Liver (tissue), 9 donors: ENCODE measurements around the gene CHRM1. TPM values are rescaled to one million over a fixed set of nuclear protein-coding genes. Genes with fewer than 3 reads are reported as not detected.

Experiments
- DNase-seq: peaks from one replicate; pipeline ENCODE4 v3.0.0-alpha.2; 2017; ENCODE audit warnings: low spot score
- H3K27ac ChIP-seq, 2 donors: one replicate each; pipeline ENCODE4 v1.7.0; 2013; ENCODE audit warnings: inconsistent platforms in 2 of 2, low read length in 2 of 2, control low read depth in 1 of 2, low read depth in 1 of 2, mild to moderate bottlenecking in 1 of 2
- H3K27me3 ChIP-seq, 4 donors: one replicate each; pipeline versions ENCODE4 v1.6.1 to v1.7.0; 2013; ENCODE audit warnings: low read length in 3 of 4, inconsistent platforms in 1 of 4, mild to moderate bottlenecking in 1 of 4, moderate library complexity in 1 of 4; ENCODE audit not compliant: control insufficient read depth in 4 of 4, insufficient read depth in 4 of 4
- H3K36me3 ChIP-seq, 4 donors: one replicate each; pipeline versions ENCODE4 v1.6.1 to v1.7.0; 2013; ENCODE audit warnings: low read length in 3 of 4, mild to moderate bottlenecking in 3 of 4, low read depth in 1 of 4, moderate library complexity in 1 of 4; ENCODE audit not compliant: control insufficient read depth in 4 of 4, insufficient read depth in 3 of 4
- H3K4me1 ChIP-seq, 4 donors: one replicate each; pipeline versions ENCODE4 v1.6.1 to v1.7.0; 2013; ENCODE audit warnings: low read length in 3 of 4, mild to moderate bottlenecking in 3 of 4, moderate library complexity in 1 of 4; ENCODE audit not compliant: control insufficient read depth in 4 of 4, insufficient read depth in 4 of 4
- H3K4me3 ChIP-seq, 3 donors: one replicate each; pipeline versions ENCODE4 v1.6.1 to v1.7.0; 2013; ENCODE audit warnings: low read length in 3 of 3, control low read depth in 1 of 3, low read depth in 1 of 3, mild to moderate bottlenecking in 1 of 3
- H3K9ac ChIP-seq, 2 donors: one replicate each; pipeline ENCODE4 v1.7.0; 2013; ENCODE audit warnings: low read length in 2 of 2, mild to moderate bottlenecking in 2 of 2, moderate library complexity in 2 of 2, control low read depth in 1 of 2, low read depth in 1 of 2
- H3K9me3 ChIP-seq, 4 donors: one replicate each; pipeline versions ENCODE4 v1.6.1 to v1.7.0; 2013; ENCODE audit warnings: low read length in 3 of 4; ENCODE audit not compliant: control insufficient read depth in 4 of 4
- ATF3 ChIP-seq: IDR thresholded peaks from 2 replicates; pipeline ENCODE4 v1.6.1; 2016; ENCODE audit warnings: antibody characterized with exemption
- CTCF ChIP-seq: fragments of 150-350 bp; IDR thresholded peaks from 2 replicates; pipeline ENCODE4 v1.5.1; 2017; ENCODE audit warnings: improper control_type of control experiment, low read depth, low read length; ENCODE audit not compliant: missing input control
- EGR1 ChIP-seq, 2 donors: IDR thresholded peaks; 2 replicates each; pipeline ENCODE4 v1.6.1; 2016 to 2018; ENCODE audit warnings: antibody characterized with exemption in 2 of 2, low read depth in 2 of 2
- FOXA1 ChIP-seq: IDR thresholded peaks from 2 replicates; pipeline ENCODE4 v1.6.1; 2016; ENCODE audit warnings: antibody characterized with exemption
- FOXA2 ChIP-seq: IDR thresholded peaks from 2 replicates; pipeline ENCODE4 v1.6.1; 2016; ENCODE audit warnings: antibody characterized with exemption
- GABPA ChIP-seq, 2 donors: IDR thresholded peaks in 1 of 2; conservative IDR thresholded peaks in 1 of 2; 2 replicates each; pipeline ENCODE4 v1.6.1; 2016; ENCODE audit warnings: antibody characterized with exemption in 2 of 2, mild to moderate bottlenecking in 1 of 2, moderate library complexity in 1 of 2
- HNF4A ChIP-seq, 2 donors: conservative IDR thresholded peaks; 2 replicates each; pipeline ENCODE4 v1.6.1; 2016; ENCODE audit warnings: antibody characterized with exemption in 2 of 2, mild to moderate bottlenecking in 2 of 2
- JUND ChIP-seq, 2 donors: IDR thresholded peaks; 2 replicates each; pipeline ENCODE4 v1.6.1; 2016; ENCODE audit warnings: antibody characterized with exemption in 2 of 2
- MAX ChIP-seq: IDR thresholded peaks from 2 replicates; pipeline ENCODE4 v1.6.1; 2016; ENCODE audit warnings: antibody characterized with exemption
- RAD21 ChIP-seq, 2 donors: IDR thresholded peaks; 2 replicates each; pipeline ENCODE4 v1.6.1; 2016; ENCODE audit warnings: antibody characterized with exemption in 2 of 2, mild to moderate bottlenecking in 2 of 2
- SP1 ChIP-seq: IDR thresholded peaks from 2 replicates; pipeline ENCODE4 v1.6.1; 2018; ENCODE audit warnings: antibody characterized with exemption, mild to moderate bottlenecking
- WGBS: extraction: QIAGEN DNeasy Blood & Tissue Kit; methylation state at CpG from one replicate; pipeline ENCODE4 v1.1.7; 2013; 5-methylcytosine and 5-hydroxymethylcytosine counted together
- polyA plus RNA-seq, 2 donors: library from polyadenylated mRNA; stranded (reverse) in 1 of 2; unstranded in 1 of 2; fragments of 200-250 nt in 1 of 2; fragments of >200 nt in 1 of 2; fragmentation: Nextera tagmentation in 1 of 2; extraction: Ambion mirVana in 1 of 2; gene quantifications; one replicate each; pipeline versions ENCODE4 v1.2.1 to v1.2.3, GENCODE V29; 2013 to 2015
- total RNA-seq, 2 donors: library from RNA; depleted of rRNA; stranded (reverse); fragments of >200 nt; gene quantifications; one replicate each; pipeline ENCODE4 v1.2.3, GENCODE V29; 2014
- donor health status: healthy.
- donor health status: healthy.
- donor health status: healthy.
- donor health status: healthy.
- donor health status: healthy.

CHRM1 gene
- total and polyA plus RNA-seq, 4 donors: not detected

GRCh38 chr11:62922653-62923431, 1.7 kb upstream of the CHRM1 start:
- DNase-seq: no peak
- H3K9ac ChIP-seq: no peak overlapping the region
- WGBS: 35% methylated on average over 24 of the region's 24 CpGs
- H3K36me3 ChIP-seq: no peaks in the 10 kb centered on the region
- no peak overlapping the region for H3K27ac ChIP-seq
- H3K4me3 ChIP-seq: no peak overlapping the region
- TF ChIP-seq CTCF (peak; percentile 10), GABPA (IDR thresholded peaks at IDR 0.05 in 1 of 2, conservative IDR thresholded peaks at IDR 0.05 in 1 of 2) (no peak)
- peaks cover 0 to 16% (median 5%) of the 10 kb centered on the region in 4 donors for H3K27me3 ChIP-seq
- peaks cover 6 to 21% (median 14%) of the 10 kb centered on the region in 4 donors for H3K4me1 ChIP-seq
- no peaks in the 10 kb centered on the region for H3K9me3 ChIP-seq

- peaks cover 0 to 11% (median 5%) of the 10 kb centered on the region in 4 donors for H3K27me3 ChIP-seq
- peaks cover 6 to 21% (median 12%) of the 10 kb centered on the region in 4 donors for H3K4me1 ChIP-seq
- WGBS: 60% methylated on average over 4 of the region's 4 CpGs
- H3K4me3 ChIP-seq: no peak overlapping the region
- DNase-seq: no peak
- H3K27ac ChIP-seq: no peak overlapping the region
- TF ChIP-seq EGR1 (IDR thresholded peaks at IDR 0.05; ENCODE audit: low read depth in 2 of 2) (no peak), MAX (no peak), SP1 (no peak), HNF4A (conservative IDR thresholded peaks at IDR 0.05) (no peak)
- H3K9ac ChIP-seq: no peak overlapping the region
- no peaks in the 10 kb centered on the region for H3K36me3 ChIP-seq
- no peaks in the 10 kb centered on the region for H3K9me3 ChIP-seq
Measured at GRCh38 chr11:62922189-62922589, 1.0 kb upstream of the CHRM1 start.

GRCh38 chr11:62921573-62922188, 518 bp upstream of the CHRM1 start:
- no peaks in the 10 kb centered on the region for H3K36me3 ChIP-seq
- H3K4me3 ChIP-seq: no peak overlapping the region
- no peak overlapping the region for H3K27ac ChIP-seq
- H3K9ac ChIP-seq: no peak overlapping the region
- no peaks in the 10 kb centered on the region for H3K9me3 ChIP-seq
- H3K27me3 ChIP-seq: peaks cover 0 to 7% (median 4%) of the 10 kb centered on the region in 4 donors
- H3K4me1 ChIP-seq: peaks cover 6 to 21% (median 12%) of the 10 kb centered on the region in 4 donors
- WGBS: 52% methylated on average over 19 of the region's 19 CpGs
- TF ChIP-seq FOXA1 (no peak), RAD21 (IDR thresholded peaks at IDR 0.05) (no peak), EGR1 (IDR thresholded peaks at IDR 0.05; ENCODE audit: low read depth in 2 of 2) (no peak), ATF3 (no peak), JUND (IDR thresholded peaks at IDR 0.05) (no peak), FOXA2 (no peak), MAX (no peak), CTCF (no peak)
- no peak for DNase-seq
